Activated T-cell treated with anti-CD3 and anti-CD28 coated beads, Interleukin-2, amount 50 U/mL, for 4 hours (primary cell): Measurements from ENCODE around the gene ME2. TPM values are rescaled to one million over a fixed set of nuclear protein-coding genes. Genes with fewer than 3 reads are reported as not detected.
"Not testable (repeated sequence)": the region's sequence is repeated elsewhere in the genome, so short reads cannot be mapped to it uniquely, and the experiment has no call there.

Experiments
- ATAC-seq, 2 donors: fragments of 200-7000 bp; cut with Tn5 transposase; one replicate each; pipeline ENCODE4 v1.10.0; 2021
- DNase-seq: peaks from one replicate; pipeline ENCODE4 v3.0.0-alpha.2; 2020
- H3K27me3 Mint-ChIP-seq: one replicate; pipeline ENCODE4 v1.8.0; 2021; ENCODE audit warnings: low read depth, mixed read lengths
- H3K36me3 Mint-ChIP-seq: one replicate; pipeline ENCODE4 v1.8.0; 2022; ENCODE audit warnings: mixed read lengths; ENCODE audit not compliant: insufficient read depth
- H3K4me1 Mint-ChIP-seq: one replicate; pipeline ENCODE4 v1.8.0; 2021; ENCODE audit warnings: low read depth, mixed read lengths
- H3K4me3 Mint-ChIP-seq: one replicate; pipeline ENCODE4 v1.8.0; 2021; ENCODE audit warnings: mild to moderate bottlenecking, moderate library complexity, mixed read lengths
- H3K9me3 Mint-ChIP-seq: one replicate; pipeline ENCODE4 v1.8.0; 2021; ENCODE audit warnings: mixed read lengths
- total RNA-seq, 3 donors: library from RNA; stranded (reverse); gene quantifications; one replicate each; pipeline ENCODE4 v1.2.1, GENCODE V29; 2021

Gene ME2
- total RNA-seq, 3 donors from 2014 or later: 90.9 to 108 (median 108) TPM

DNA sequence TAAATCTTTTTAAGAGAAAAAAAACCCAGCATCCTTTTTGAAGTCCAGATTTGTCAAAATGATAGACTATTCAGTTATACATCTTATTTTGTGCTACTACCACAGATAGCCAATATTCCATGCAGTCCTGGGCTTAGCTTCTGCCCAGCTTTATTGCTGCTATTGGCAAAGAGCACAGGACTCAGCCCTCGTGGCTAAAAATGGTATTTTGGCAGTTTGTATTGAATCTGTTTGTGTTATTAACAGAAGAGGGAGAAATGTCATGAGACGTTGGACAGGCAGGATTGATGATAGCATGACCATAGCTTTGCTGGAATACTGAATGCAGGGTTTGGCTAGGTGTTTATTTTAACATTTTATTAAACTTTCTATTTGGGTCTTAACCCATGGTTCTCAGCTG, 108.3 kb downstream of the ME2 start:
- H3K9me3 Mint-ChIP-seq: no peaks in the 10 kb centered on the region
- no peak overlapping the region for H3K4me3 Mint-ChIP-seq
- peaks cover 1% of the 10 kb centered on the region for H3K4me1 Mint-ChIP-seq
- no peaks in the 10 kb centered on the region for H3K27me3 Mint-ChIP-seq
- ATAC-seq (no peak), DNase-seq (no peak)
- peaks cover 17% of the 10 kb centered on the region for H3K36me3 Mint-ChIP-seq

GRCh38 chr18:50989711-50990110, 110.8 kb downstream of the ME2 start:
- Mint-ChIP-seq H3K9me3 (no peaks in the 10 kb centered on the region), H3K4me1 (peaks cover 1% of the 10 kb centered on the region), H3K4me3 (no peak overlapping the region), H3K36me3 (peaks cover 23% of the 10 kb centered on the region), H3K27me3 (no peaks in the 10 kb centered on the region)
- no peak for DNase-seq
- no peak for ATAC-seq

GRCh38 chr18:50992351-50992762, 113.4 kb downstream of the ME2 start:
- H3K9me3 Mint-ChIP-seq: peaks cover 4% of the 10 kb centered on the region
- ATAC-seq (no peak), DNase-seq (no peak)
- no peaks in the 10 kb centered on the region for H3K27me3 Mint-ChIP-seq
- H3K4me1 Mint-ChIP-seq: no peaks in the 10 kb centered on the region
- peaks cover 11% of the 10 kb centered on the region for H3K36me3 Mint-ChIP-seq
- H3K4me3 Mint-ChIP-seq: no peak overlapping the region

GRCh38 chr18:50994031-50994430, 115.1 kb downstream of the ME2 start:
- Mint-ChIP-seq H3K9me3 (peaks cover 4% of the 10 kb centered on the region), H3K4me3 (no peak overlapping the region), H3K27me3 (no peaks in the 10 kb centered on the region), H3K36me3 (peaks cover 5% of the 10 kb centered on the region), H3K4me1 (no peaks in the 10 kb centered on the region)
- DNase-seq (no peak), ATAC-seq (no peak)

DNA sequence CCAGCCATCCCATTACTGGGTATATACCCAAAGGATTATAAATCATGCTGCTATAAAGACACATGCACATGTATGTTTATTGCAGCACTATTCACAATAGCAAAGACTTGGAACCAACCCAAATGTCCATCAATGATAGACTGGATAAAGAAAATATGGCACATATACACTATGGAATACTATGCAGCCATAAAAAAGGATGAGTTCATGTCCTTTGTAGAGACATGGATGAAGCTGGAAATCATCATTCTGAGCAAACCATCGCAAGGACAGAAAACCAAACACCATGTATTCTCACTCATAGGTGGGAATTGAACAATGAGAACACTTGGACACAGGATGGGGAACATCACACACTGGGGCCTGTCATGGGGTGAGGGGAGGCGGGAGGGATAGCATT, 124.3 kb downstream of the ME2 start:
- not testable (repeated sequence) for H3K4me3 Mint-ChIP-seq, ATAC-seq, H3K27me3 Mint-ChIP-seq, H3K4me1 Mint-ChIP-seq, H3K36me3 Mint-ChIP-seq, H3K9me3 Mint-ChIP-seq, DNase-seq

Other genes starting within 250 kb of the ME2 start
- gene MRO, start 59.1 kb upstream of the ME2 start, total RNA-seq: not detected
- gene ELAC1, start 88.9 kb downstream of the ME2 start, total RNA-seq: 1 to 10 TPM; 5.9 to 10.0 (median 6.5) TPM
- 10 to 100 TPM; 58.6 to 60.7 (median 59.6) TPM for gene SMAD4, start 151.1 kb downstream of the ME2 start, total RNA-seq